ENCODE results near the gene CUX1. TPM values are rescaled to one million over a fixed set of nuclear protein-coding genes. Genes with fewer than 3 reads are reported as not detected.
"Not testable (repeated sequence)": the region's sequence is repeated elsewhere in the genome, so short reads cannot be mapped to it uniquely, and the experiment has no call there.

The CUX1 gene
- total RNA-seq, 2 donors from 2014 or later, result 12.0 to 13.8 TPM

DNA sequence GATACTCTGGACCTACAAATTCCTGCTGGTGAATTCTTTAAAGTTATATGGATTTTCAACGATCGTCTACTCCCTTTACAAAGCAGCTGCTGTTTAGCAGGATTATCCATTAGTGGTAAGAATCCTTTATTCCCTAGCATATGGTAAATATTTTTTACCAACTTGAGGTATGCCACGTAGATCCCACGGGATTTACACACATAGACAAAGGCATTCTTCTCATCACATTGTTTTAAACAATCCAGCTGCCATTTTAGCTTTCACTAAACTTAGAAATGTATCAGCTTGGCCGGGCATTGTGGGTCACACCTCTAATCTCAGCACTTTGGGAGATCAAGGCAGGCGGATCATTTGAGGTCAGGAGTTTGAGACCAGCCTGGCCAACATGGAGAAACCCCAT, 321.2 kb downstream of the CUX1 start:
- H3K9me3 Mint-ChIP-seq, result no peaks in the 10 kb centered on the region
- H3K4me1 Mint-ChIP-seq, result peaks cover 12% of the 10 kb centered on the region
- no peak overlapping the region for H3K27ac Mint-ChIP-seq
- no peak overlapping the region for H3K4me3 Mint-ChIP-seq
- ATAC-seq (replicated peaks), result no peak
- no peaks in the 10 kb centered on the region for H3K27me3 Mint-ChIP-seq
- H3K36me3 Mint-ChIP-seq (ENCODE audit: low read depth), result peaks cover 4% of the 10 kb centered on the region

DNA sequence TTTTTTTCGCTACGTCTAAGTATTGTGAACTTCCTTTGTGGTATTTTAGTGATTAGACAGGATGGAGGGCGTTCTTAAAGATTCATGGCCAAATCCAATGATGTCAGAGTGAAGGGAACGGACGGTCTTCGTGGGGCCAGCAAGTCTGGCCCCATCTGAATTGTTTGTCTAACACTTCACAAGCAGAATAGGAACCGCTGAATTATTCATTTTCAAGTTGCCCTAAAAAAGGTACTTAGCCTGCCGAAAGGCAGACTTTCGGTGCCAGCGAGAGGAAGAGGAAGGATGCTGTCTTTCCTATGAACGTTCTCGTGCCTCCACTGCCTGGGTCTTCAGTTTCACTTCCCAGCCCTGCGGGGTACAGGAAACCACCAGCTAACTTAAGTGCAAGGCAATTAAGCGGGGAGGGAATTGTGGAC, 323.5 kb downstream of the CUX1 start:
- peak; percentile 34 for ATAC-seq (replicated peaks)
- Mint-ChIP-seq H3K4me1 (peaks cover 12% of the 10 kb centered on the region), H3K27me3 (no peaks in the 10 kb centered on the region), H3K9me3 (no peaks in the 10 kb centered on the region), H3K4me3 (peak overlapping the region; percentile 58), H3K27ac (peak overlapping the region; percentile 64), H3K36me3 (ENCODE audit: low read depth) (peaks cover 4% of the 10 kb centered on the region)

GRCh38 chr7:102142433-102142832, 325.0 kb downstream of the CUX1 start:
- H3K4me1 Mint-ChIP-seq, result peaks cover 12% of the 10 kb centered on the region
- ATAC-seq (replicated peaks); H3K4me3 Mint-ChIP-seq; H3K27ac Mint-ChIP-seq; H3K27me3 Mint-ChIP-seq; H3K9me3 Mint-ChIP-seq; H3K36me3 Mint-ChIP-seq (ENCODE audit: low read depth): not testable (repeated sequence)

DNA sequence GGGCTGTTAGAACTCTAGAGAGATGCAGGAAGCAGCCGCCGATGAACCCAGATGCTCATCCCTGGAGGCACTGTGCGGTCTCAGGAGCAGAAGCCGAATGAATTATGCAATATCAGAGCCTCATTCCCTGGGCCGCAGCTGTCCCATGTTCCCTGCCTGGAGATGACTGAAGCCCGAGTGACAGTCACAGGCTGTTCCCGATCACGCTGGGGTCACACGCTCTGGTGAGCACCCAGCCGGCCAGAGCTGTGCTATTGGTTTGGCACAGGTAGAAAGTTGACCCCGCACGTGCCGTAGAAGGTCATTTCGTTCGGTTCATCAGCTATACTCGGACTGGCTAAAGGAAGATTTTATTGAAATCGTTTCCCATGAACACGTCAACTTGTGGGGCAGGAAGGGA, 328.7 kb downstream of the CUX1 start:
- Mint-ChIP-seq H3K27me3 (no peaks in the 10 kb centered on the region), H3K4me1 (peaks cover 3% of the 10 kb centered on the region), H3K27ac (no peak overlapping the region), H3K36me3 (ENCODE audit: low read depth) (no peaks in the 10 kb centered on the region), H3K9me3 (no peaks in the 10 kb centered on the region), H3K4me3 (no peak overlapping the region)
- ATAC-seq (replicated peaks), result no peak

DNA sequence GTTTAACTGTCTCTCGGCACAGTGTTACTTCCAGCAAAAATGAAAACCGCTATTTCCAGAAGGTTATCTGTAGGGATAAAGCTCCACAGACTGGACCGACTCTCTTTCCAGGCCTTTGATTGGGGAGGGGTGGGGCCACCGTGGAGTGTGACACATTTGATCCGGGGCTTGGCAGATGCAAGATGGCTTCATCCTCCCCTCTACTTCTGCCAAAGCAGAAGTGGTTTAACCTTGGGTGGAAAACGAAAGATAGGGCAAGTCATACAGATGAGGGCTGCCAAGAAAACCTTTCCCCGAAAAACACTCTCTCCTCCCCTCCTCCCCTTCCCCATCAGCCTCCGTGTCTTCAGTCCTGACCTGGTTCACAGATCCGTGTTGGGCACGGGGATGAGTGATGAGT, 329.6 kb downstream of the CUX1 start:
- Mint-ChIP-seq H3K4me1 (no peaks in the 10 kb centered on the region), H3K36me3 (ENCODE audit: low read depth) (no peaks in the 10 kb centered on the region), H3K27me3 (no peaks in the 10 kb centered on the region), H3K4me3 (no peak overlapping the region), H3K27ac (no peak overlapping the region), H3K9me3 (no peaks in the 10 kb centered on the region)
- ATAC-seq (replicated peaks), result no peak

- Mint-ChIP-seq H3K27me3 (no peaks in the 10 kb centered on the region), H3K36me3 (ENCODE audit: low read depth) (no peaks in the 10 kb centered on the region), H3K9me3 (no peaks in the 10 kb centered on the region), H3K4me3 (no peak overlapping the region), H3K4me1 (no peaks in the 10 kb centered on the region), H3K27ac (no peak overlapping the region)
- no peak for ATAC-seq (replicated peaks)
These were observed 331.4 kb downstream of the CUX1 start for GRCh38 chr7:102148799-102149198.

DNA sequence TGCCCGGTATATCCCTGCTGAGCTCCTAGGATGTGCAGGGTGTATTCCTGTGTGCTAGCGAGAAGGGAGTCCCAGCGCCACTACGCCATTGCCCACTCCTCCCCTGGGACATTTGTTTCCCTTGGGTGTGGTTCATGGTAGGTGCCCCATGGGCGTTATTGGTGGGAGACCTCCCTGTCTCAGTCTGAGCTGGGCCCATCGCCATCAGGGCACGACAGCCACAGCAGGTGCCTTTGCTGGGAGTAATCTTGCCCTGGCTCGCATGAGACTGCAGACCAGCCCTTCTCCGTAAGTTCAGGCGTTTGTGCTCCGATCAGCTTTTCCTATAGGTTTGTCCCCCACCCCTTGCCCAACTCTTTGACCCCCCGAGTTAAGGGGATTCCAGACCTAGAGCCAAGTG, 332.0 kb downstream of the CUX1 start:
- Mint-ChIP-seq H3K27ac (no peak overlapping the region), H3K36me3 (ENCODE audit: low read depth) (no peaks in the 10 kb centered on the region), H3K9me3 (no peaks in the 10 kb centered on the region), H3K27me3 (no peaks in the 10 kb centered on the region), H3K4me3 (no peak overlapping the region), H3K4me1 (no peaks in the 10 kb centered on the region)
- ATAC-seq (replicated peaks), result no peak

DNA sequence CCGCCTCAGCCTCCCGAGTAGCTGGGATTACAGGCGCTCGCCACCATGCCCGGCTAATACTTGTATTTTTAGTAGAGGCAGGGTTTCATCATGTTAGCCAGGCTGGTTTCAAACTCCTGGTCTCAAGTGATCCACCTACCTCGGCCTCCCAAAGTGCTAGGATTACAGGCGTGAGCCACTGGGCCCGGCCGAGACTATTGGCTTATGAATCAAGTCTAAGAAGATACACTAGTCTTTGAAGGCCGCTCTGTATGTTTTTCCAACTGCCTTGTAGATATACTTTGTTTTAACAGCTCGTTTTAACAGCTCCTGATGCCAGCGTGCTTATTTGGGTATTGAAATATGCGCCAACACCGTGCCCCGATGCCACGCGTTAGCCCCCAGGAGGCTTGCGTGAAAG, 332.8 kb downstream of the CUX1 start:
- Mint-ChIP-seq H3K9me3 (no peaks in the 10 kb centered on the region), H3K4me3 (no peak overlapping the region), H3K27ac (no peak overlapping the region), H3K27me3 (no peaks in the 10 kb centered on the region), H3K4me1 (no peaks in the 10 kb centered on the region), H3K36me3 (ENCODE audit: low read depth) (no peaks in the 10 kb centered on the region)
- no peak for ATAC-seq (replicated peaks)

DNA sequence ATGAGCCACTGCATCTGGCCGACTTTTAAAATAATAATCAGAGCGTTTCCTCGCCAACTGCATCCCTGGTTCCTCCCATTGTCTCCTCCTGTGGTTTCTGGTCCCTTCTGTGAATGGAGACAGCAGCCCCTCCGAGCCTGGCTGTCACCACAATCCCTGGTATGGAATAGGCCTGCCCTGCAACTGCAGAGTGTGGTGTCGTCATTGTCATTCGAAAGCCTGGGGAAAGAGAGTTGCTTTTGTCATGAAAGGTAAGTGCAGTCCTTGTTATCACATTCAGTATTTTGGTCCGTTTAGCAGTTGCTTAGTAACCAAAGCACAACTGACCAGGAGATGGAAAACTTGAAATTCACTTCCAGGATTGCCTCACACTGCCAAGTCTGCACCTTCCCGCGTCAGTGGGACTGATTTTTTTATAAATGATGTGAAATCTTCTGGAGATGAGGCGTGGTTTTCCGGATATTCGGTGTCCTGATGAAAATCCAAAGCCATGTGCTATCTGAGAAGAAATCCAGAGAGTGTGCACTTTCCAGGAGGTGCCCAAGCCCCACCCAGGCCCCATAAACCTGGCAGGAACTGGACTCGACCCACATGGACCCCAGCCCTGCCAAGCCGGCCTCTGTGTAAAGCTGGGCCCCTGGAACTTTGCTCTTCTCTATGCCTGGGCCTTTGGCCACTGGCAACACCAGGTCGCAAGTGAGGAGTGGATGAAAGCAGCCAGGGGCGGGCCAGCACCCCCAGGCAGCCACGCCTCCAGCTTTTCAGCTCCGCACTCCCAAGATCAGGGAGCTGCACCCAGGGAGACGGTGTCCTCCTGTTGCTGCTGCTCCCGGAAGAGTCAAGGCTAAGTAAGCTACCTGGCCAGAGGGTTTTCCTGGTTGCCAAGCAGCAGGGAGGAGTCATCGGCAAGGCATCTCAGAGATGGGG, 335.5 kb downstream of the CUX1 start:
- H3K4me3 Mint-ChIP-seq, result no peak overlapping the region
- no peaks in the 10 kb centered on the region for H3K9me3 Mint-ChIP-seq
- no peak for ATAC-seq (replicated peaks)
- H3K36me3 Mint-ChIP-seq (ENCODE audit: low read depth), result no peaks in the 10 kb centered on the region
- no peaks in the 10 kb centered on the region for H3K4me1 Mint-ChIP-seq
- no peak overlapping the region for H3K27ac Mint-ChIP-seq
- H3K27me3 Mint-ChIP-seq, result no peaks in the 10 kb centered on the region

GRCh38 chr7:102153599-102153946, 336.1 kb downstream of the CUX1 start:
- Mint-ChIP-seq H3K9me3 (no peaks in the 10 kb centered on the region), H3K27ac (no peak overlapping the region), H3K4me3 (no peak overlapping the region), H3K4me1 (no peaks in the 10 kb centered on the region), H3K36me3 (ENCODE audit: low read depth) (no peaks in the 10 kb centered on the region), H3K27me3 (no peaks in the 10 kb centered on the region)
- ATAC-seq (replicated peaks), result no peak

DNA sequence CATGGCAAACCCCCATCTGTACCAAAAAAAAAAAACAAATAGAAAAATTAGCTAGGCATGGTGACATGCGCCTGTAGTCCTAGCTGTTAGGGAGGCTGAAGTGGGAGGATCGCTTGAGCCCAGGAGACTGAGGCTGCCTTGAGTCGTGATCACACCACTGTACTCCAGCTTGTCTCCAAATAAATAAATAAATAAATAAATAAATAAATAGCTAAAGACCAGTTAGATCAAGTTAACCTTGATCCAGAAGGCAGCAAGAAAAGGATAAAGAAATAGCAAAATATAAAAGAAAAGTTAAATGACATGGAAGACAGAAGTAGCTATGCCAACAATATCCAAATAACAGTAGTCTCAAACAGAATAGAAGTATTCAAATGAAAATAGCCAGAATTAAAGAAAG, 337.0 kb downstream of the CUX1 start:
- Mint-ChIP-seq H3K27ac (no peak overlapping the region), H3K4me1 (no peaks in the 10 kb centered on the region), H3K27me3 (no peaks in the 10 kb centered on the region), H3K4me3 (no peak overlapping the region), H3K36me3 (ENCODE audit: low read depth) (no peaks in the 10 kb centered on the region), H3K9me3 (no peaks in the 10 kb centered on the region)
- ATAC-seq (replicated peaks), result no peak

- Mint-ChIP-seq H3K4me3 (no peak overlapping the region), H3K9me3 (no peaks in the 10 kb centered on the region), H3K27ac (no peak overlapping the region), H3K4me1 (no peaks in the 10 kb centered on the region), H3K27me3 (no peaks in the 10 kb centered on the region), H3K36me3 (ENCODE audit: low read depth) (no peaks in the 10 kb centered on the region)
- ATAC-seq (replicated peaks), result no peak
These were observed 338.5 kb downstream of the CUX1 start for GRCh38 chr7:102155821-102156441.

GRCh38 chr7:102156867-102157266, 339.4 kb downstream of the CUX1 start:
- Mint-ChIP-seq H3K4me3 (no peak overlapping the region), H3K9me3 (no peaks in the 10 kb centered on the region), H3K27me3 (no peaks in the 10 kb centered on the region), H3K36me3 (ENCODE audit: low read depth) (no peaks in the 10 kb centered on the region), H3K4me1 (no peaks in the 10 kb centered on the region), H3K27ac (no peak overlapping the region)
- no peak for ATAC-seq (replicated peaks)

GRCh38 chr7:102165136-102165535, 347.7 kb downstream of the CUX1 start:
- Mint-ChIP-seq H3K27ac (no peak overlapping the region), H3K4me1 (no peaks in the 10 kb centered on the region)

GRCh38 chr7:102167254-102167653, 349.8 kb downstream of the CUX1 start:
- H3K4me1 Mint-ChIP-seq, result no peaks in the 10 kb centered on the region
- H3K27me3 Mint-ChIP-seq, result no peaks in the 10 kb centered on the region
- H3K9me3 Mint-ChIP-seq, result no peaks in the 10 kb centered on the region
- no peak overlapping the region for H3K4me3 Mint-ChIP-seq
- ATAC-seq (replicated peaks), result no peak
- no peaks in the 10 kb centered on the region for H3K36me3 Mint-ChIP-seq (ENCODE audit: low read depth)
- no peak overlapping the region for H3K27ac Mint-ChIP-seq

More at GRCh38 chr7:102165136-102165535, 347.7 kb downstream of the CUX1 start:
- no peak overlapping the region for H3K4me3 Mint-ChIP-seq
- no peak for ATAC-seq (replicated peaks)
- no peaks in the 10 kb centered on the region for H3K27me3 Mint-ChIP-seq
- H3K36me3 Mint-ChIP-seq (ENCODE audit: low read depth), result no peaks in the 10 kb centered on the region
- no peaks in the 10 kb centered on the region for H3K9me3 Mint-ChIP-seq

Data from activated T-helper 17 cell treated with anti-CD3 and anti-CD28 coated beads, Interleukin-2, amount 50 U/mL, for 72 hours (primary cell).